A673 (cell line): ENCODE results near the gene CAPZB. TPM values are rescaled to one million over a fixed set of nuclear protein-coding genes. Genes with fewer than 3 reads are reported as not detected.

Experiments
- BruUV-seq: library from RNA; stranded (reverse); fragments of 400-500 nt; replicated peaks from 2 replicates; lab custom pipeline; 2021; lab: Mats Ljungman, UMichigan
- CTCF ChIA-PET: fragments of 300-600 bp; sonication (Branson Sonifier 250); formaldehyde crosslinking; loops from one replicate; lab custom pipeline; 2022; ENCODE audit warnings: antibody characterized with exemption; lab: Charles Lee
- POLR2A ChIA-PET: fragments of 300-600 bp; sonication (Branson Sonifier 250); formaldehyde crosslinking; loops from one replicate; lab custom pipeline; 2022; ENCODE audit warnings: antibody characterized with exemption; ENCODE audit not compliant: low non-redundant PET; lab: Charles Lee
- DNase-seq: peaks from one replicate; pipeline ENCODE4 v3.0.0-alpha.2; 2015; ENCODE audit warnings: low spot score
- H3K27ac ChIP-seq: fragments of 200-600 bp; sonication (generic); 2 replicates; pipeline ENCODE4 v1.5.1; 2016; ENCODE audit warnings: mixed run types, low read depth, mild to moderate bottlenecking, mixed read lengths, antibody characterized with exemption, low read length; ENCODE audit not compliant: poor library complexity, severe bottlenecking
- H3K27me3 ChIP-seq: fragments of 200-600 bp; sonication (generic); replicated peaks from 2 replicates; pipeline ENCODE4 v1.6.1; 2017; ENCODE audit warnings: mixed run types, low read depth, mild to moderate bottlenecking, mixed read lengths, antibody characterized with exemption, low read length; ENCODE audit not compliant: insufficient read depth, poor library complexity
- H3K36me3 ChIP-seq: fragments of 200-600 bp; sonication (generic); 2 replicates; pipeline ENCODE4 v1.6.1; 2016; ENCODE audit warnings: mixed run types, mild to moderate bottlenecking, mixed read lengths, antibody characterized with exemption, low read length; ENCODE audit not compliant: insufficient read depth, poor library complexity, severe bottlenecking
- H3K4me1 ChIP-seq: fragments of 200-600 bp; sonication (generic); 2 replicates; pipeline ENCODE4 v1.6.1; 2017; ENCODE audit warnings: mixed run types, mild to moderate bottlenecking, mixed read lengths, antibody characterized with exemption, low read length; ENCODE audit not compliant: insufficient read depth, poor library complexity, severe bottlenecking
- H3K4me3 ChIP-seq: fragments of 200-600 bp; sonication (generic); 2 replicates; pipeline ENCODE4 v1.5.1; 2016; ENCODE audit warnings: low read depth, mixed run types, mild to moderate bottlenecking, mixed read lengths, low read length; ENCODE audit not compliant: poor library complexity, severe bottlenecking
- H3K9me3 ChIP-seq: fragments of 200-600 bp; sonication (generic); 2 replicates; pipeline ENCODE4 v1.6.1; 2016; ENCODE audit warnings: mixed run types, low read depth, mild to moderate bottlenecking, mixed read lengths, antibody characterized with exemption, low read length; ENCODE audit not compliant: poor library complexity, severe bottlenecking
- EZH2 ChIP-seq: fragments of 200-600 bp; sonication (generic); IDR thresholded peaks from 2 replicates; pipeline ENCODE4 v1.6.1; 2017; ENCODE audit warnings: borderline replicate concordance, low read depth, mild to moderate bottlenecking, mixed read lengths, antibody characterized with exemption, low read length; ENCODE audit not compliant: poor library complexity, severe bottlenecking
- intact Hi-C: fragments of 100-400 bp; cut with micrococcal nuclease; formaldehyde crosslinking; loops from one replicate; pipeline ENCODE4 v1.10.0; 2022; ENCODE audit not compliant: unreplicated experiment
- total RNA-seq: library from RNA; stranded (reverse); gene quantifications from 2 replicates; pipeline ENCODE4 v1.2.3, GENCODE V29; 2021
- TF ChIP-seq, protein P1 (sequence below): fragments of 300-800, 200-600 bp; sonication (generic); conservative IDR thresholded peaks from 2 replicates; pipeline ENCODE4 v1.5.1; 2017; ENCODE audit warnings: low read depth, mild to moderate bottlenecking, antibody characterized with exemption, low read length, moderate library complexity, mixed read lengths

The CAPZB gene
- total RNA-seq, 1 experiment from 2014 or later, result 214 TPM

DNA sequence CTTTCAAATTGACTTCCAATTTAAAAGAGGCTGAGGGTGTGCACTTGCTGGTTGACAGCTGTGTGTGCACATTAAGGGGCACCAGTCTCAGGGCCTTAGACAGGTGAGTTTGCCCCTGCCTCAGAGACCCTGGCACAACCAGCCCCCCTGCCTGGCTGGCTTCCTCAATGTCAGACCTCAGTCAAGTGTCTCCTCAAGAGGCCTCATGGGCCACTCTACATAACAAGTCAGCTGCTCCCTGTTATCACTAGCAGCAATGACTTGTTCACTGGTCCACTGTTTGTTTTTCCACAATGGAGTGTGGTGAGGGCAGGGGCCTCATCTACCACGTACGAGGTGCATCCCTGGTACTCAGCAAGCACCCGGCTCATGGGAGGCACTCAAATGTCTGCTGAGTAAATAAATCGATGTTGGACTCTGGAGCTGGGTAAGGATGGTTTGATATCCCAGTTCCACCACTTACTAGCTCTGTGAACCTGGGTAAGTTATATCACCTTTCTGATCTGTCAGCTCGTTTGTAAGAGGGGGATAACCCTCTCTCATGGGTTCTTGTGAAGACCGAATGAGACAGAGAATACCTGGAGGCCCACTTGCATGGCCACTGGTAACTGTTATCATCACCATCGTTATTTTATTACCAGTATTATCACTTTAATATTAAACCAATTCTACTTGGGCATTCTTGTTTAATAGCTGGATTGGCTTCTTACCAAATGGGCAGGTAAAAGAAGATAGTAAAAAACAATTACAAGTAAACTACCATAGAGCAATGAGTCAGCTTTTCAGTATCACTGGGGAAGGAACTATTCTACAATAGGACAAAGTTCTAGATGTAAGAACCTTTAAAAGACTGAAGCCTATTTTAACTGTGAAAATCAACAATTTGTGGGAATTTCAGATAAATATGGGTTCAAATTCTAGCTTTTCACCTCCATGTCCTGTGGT lies 108.6 kb downstream of the CAPZB start:
- DNase-seq, result no peak
- Histone ChIP-seq H3K27ac (no peak overlapping the region), H3K27me3 (no peaks in the 10 kb centered on the region), H3K36me3 (peaks cover 24% of the 10 kb centered on the region), H3K4me3 (no peak overlapping the region), H3K9me3 (no peaks in the 10 kb centered on the region), H3K4me1 (no peaks in the 10 kb centered on the region)
- intact Hi-C loops, result no loop called here
- TF ChIP-seq EZH2, result no peak
- TF ChIP-seq, protein P1, sequence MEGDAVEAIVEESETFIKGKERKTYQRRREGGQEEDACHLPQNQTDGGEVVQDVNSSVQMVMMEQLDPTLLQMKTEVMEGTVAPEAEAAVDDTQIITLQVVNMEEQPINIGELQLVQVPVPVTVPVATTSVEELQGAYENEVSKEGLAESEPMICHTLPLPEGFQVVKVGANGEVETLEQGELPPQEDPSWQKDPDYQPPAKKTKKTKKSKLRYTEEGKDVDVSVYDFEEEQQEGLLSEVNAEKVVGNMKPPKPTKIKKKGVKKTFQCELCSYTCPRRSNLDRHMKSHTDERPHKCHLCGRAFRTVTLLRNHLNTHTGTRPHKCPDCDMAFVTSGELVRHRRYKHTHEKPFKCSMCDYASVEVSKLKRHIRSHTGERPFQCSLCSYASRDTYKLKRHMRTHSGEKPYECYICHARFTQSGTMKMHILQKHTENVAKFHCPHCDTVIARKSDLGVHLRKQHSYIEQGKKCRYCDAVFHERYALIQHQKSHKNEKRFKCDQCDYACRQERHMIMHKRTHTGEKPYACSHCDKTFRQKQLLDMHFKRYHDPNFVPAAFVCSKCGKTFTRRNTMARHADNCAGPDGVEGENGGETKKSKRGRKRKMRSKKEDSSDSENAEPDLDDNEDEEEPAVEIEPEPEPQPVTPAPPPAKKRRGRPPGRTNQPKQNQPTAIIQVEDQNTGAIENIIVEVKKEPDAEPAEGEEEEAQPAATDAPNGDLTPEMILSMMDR, result no peak
- ChIA-PET POLR2A (no interaction called here), CTCF (no interaction called here)
- BruUV-seq, result no TSS peak

GRCh38 chr1:19375631-19376400 lies 109.5 kb downstream of the CAPZB start:
- no peak for DNase-seq
- Histone ChIP-seq H3K27ac (no peak overlapping the region), H3K4me3 (no peak overlapping the region), H3K9me3 (no peaks in the 10 kb centered on the region), H3K27me3 (no peaks in the 10 kb centered on the region), H3K36me3 (peaks cover 24% of the 10 kb centered on the region), H3K4me1 (no peaks in the 10 kb centered on the region)
- TF ChIP-seq, protein P1, result no peak
- TF ChIP-seq EZH2, result no peak
- CTCF ChIA-PET, result no interaction called here
- intact Hi-C loops, result no loop called here
- POLR2A ChIA-PET, result no interaction called here
- BruUV-seq, result no TSS peak

DNA sequence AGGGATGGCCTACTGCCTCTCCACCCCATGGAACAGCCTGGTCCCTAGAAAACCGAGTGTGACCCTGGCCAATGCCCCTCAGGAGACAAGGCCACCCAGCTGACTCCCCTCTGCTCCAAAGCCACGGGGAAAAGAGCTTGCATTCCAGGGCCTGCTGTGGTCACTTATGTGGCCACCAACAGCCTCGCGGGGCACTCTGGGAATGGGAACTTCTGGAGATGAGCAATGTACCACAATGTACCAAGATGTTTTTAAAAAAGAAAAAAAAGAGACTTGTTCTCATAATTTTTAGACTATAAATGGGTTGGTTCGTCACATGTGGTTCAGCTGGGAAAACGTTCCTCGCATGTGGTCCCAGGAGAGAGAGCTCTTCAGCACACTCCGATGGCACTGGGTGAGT lies 110.4 kb downstream of the CAPZB start:
- Histone ChIP-seq H3K36me3 (peaks cover 24% of the 10 kb centered on the region), H3K9me3 (no peaks in the 10 kb centered on the region), H3K27ac (no peak overlapping the region), H3K4me3 (no peak overlapping the region), H3K4me1 (no peaks in the 10 kb centered on the region), H3K27me3 (no peaks in the 10 kb centered on the region)
- TF ChIP-seq EZH2, result no peak
- TF ChIP-seq, protein P1, result no peak
- no peak for DNase-seq
- intact Hi-C loops, result no loop called here
- ChIA-PET POLR2A (no interaction called here), CTCF (no interaction called here)
- BruUV-seq, result no TSS peak
